GM12878 (cell line): ENCODE measurements around the gene CFHR2. TPM values are rescaled to one million over a fixed set of nuclear protein-coding genes. Genes with fewer than 3 reads are reported as not detected.

ENCODE experiments used
- ATAC-seq: fragments of 200-7000 bp; cut with Tn5 transposase; 3 replicates; pipeline ENCODE4 v1.9.1; 2020; ENCODE audit warnings: mild to moderate bottlenecking, moderate library complexity
- BruUV-seq: library from RNA; stranded (reverse); fragments of 400-500 nt; replicated peaks from 2 replicates; lab custom pipeline; 2021; lab: Mats Ljungman, UMichigan
- CTCF ChIA-PET: fragments of 300-600 bp; sonication (Branson Sonifier 250); formaldehyde crosslinking; extraction: SDS; loops from one replicate; lab custom pipeline; 2021; ENCODE audit warnings: inconsistent platforms; lab: Yijun Ruan, JAX
- POLR2A ChIA-PET: fragments of 350-600 bp; formaldehyde crosslinking; extraction: SDS; loops from one replicate; lab custom pipeline; 2021; ENCODE audit warnings: inconsistent platforms; lab: Charles Lee
- RAD21 ChIA-PET: fragments of 300-600 bp; sonication (Branson Sonifier 250); formaldehyde crosslinking; loops from one replicate; lab custom pipeline; 2023; ENCODE audit warnings: antibody characterized with exemption; ENCODE audit not compliant: unreplicated experiment; lab: Charles Lee
- SMC1A ChIA-PET: fragments of 300-600 bp; sonication (Branson Sonifier 250); formaldehyde crosslinking; loops from one replicate; lab custom pipeline; 2023; ENCODE audit not compliant: unreplicated experiment, uncharacterized antibody; lab: Charles Lee
- DNase-seq: peaks from one replicate; pipeline ENCODE4 v3.0.0-alpha.2; 2011; ENCODE audit warnings: low read depth, low spot score
- FAIRE-seq: peaks from 3 replicates; lab custom pipeline; 2011; peaks lifted over from hg19 to GRCh38; lab: Jason Lieb, UNC
- H2AFZ ChIP-seq: 2 replicates; pipeline ENCODE4 v1.6.0; 2011; ENCODE audit warnings: low read depth, low read length, control low read depth; ENCODE audit not compliant: control insufficient read depth
- H3K27ac ChIP-seq: 2 replicates; pipeline ENCODE4 v1.5.1; 2011; ENCODE audit warnings: control low read depth; ENCODE audit not compliant: control insufficient read depth, insufficient read depth
- H3K27me3 ChIP-seq, 2 experiments: replicated peaks in 1 of 2; 2 replicates each; pipeline versions ENCODE4 v1.6.0 to v1.6.1; 2011; ENCODE audit warnings: low read length in 1 of 2; ENCODE audit not compliant: control insufficient read depth in 2 of 2, insufficient read depth in 2 of 2
- H3K36me3 ChIP-seq, 2 experiments: 2 replicates each; pipeline ENCODE4 v1.5.1; 2011; ENCODE audit warnings: low read length in 1 of 2; ENCODE audit not compliant: control insufficient read depth in 2 of 2, insufficient read depth in 2 of 2
- H3K4me1 ChIP-seq: 2 replicates; pipeline ENCODE4 v1.6.1; 2011; ENCODE audit warnings: mild to moderate bottlenecking, low read length, moderate library complexity, mixed read lengths; ENCODE audit not compliant: control insufficient read depth, insufficient read depth
- H3K4me2 ChIP-seq: 2 replicates; pipeline ENCODE4 v1.6.0; 2011; ENCODE audit warnings: control low read depth; ENCODE audit not compliant: control insufficient read depth, insufficient read depth
- H3K4me3 ChIP-seq: fragments of 200-600 bp; sonication (generic); 2 replicates; pipeline ENCODE4 v1.5.1; 2016
- H3K79me2 ChIP-seq: 2 replicates; pipeline ENCODE4 v1.6.0; 2011; ENCODE audit warnings: low read length; ENCODE audit not compliant: control insufficient read depth, insufficient read depth
- H3K9ac ChIP-seq: 2 replicates; pipeline ENCODE4 v1.8.0; 2011; ENCODE audit warnings: low read length, control low read depth, mixed read lengths; ENCODE audit not compliant: control insufficient read depth, insufficient read depth
- H3K9me3 ChIP-seq: replicated peaks from 3 replicates; pipeline ENCODE4 v1.5.1; 2011; ENCODE audit warnings: mild to moderate bottlenecking, low read length; ENCODE audit not compliant: control insufficient read depth, insufficient read depth
- H4K20me1 ChIP-seq: 2 replicates; pipeline ENCODE4 v1.6.0; 2011; ENCODE audit not compliant: control insufficient read depth, insufficient read depth
- CHD4 ChIP-seq: fragments of 200-600 bp; sonication (generic); IDR thresholded peaks from 2 replicates; pipeline ENCODE4 v1.6.1; 2016; ENCODE audit warnings: mild to moderate bottlenecking
- FOS ChIP-seq: IDR thresholded peaks from 3 replicates; pipeline ENCODE4 v1.6.1; 2011; ENCODE audit warnings: borderline replicate concordance; ENCODE audit not compliant: insufficient read length; ENCODE audit errors: extremely low read depth
- FOXK2 ChIP-seq: fragments of 450-650 bp; IDR thresholded peaks from 2 replicates; pipeline ENCODE4 v1.6.1; 2017; ENCODE audit warnings: mild to moderate bottlenecking, moderate library complexity
- HDAC2 ChIP-seq: fragments of 200-600 bp; sonication (generic); IDR thresholded peaks from 2 replicates; pipeline ENCODE4 v1.6.1; 2017
- HDAC6 ChIP-seq: fragments of 200-600 bp; sonication (generic); IDR thresholded peaks from one replicate; pipeline ENCODE4 v1.8.0; 2017; ENCODE audit warnings: antibody characterized with exemption; ENCODE audit not compliant: unreplicated experiment
- POLR2AphosphoS5 ChIP-seq: IDR thresholded peaks from 2 replicates; pipeline ENCODE4 v1.6.1; 2011; ENCODE audit warnings: mild to moderate bottlenecking, low read length, inconsistent platforms
- POU2F2 ChIP-seq: IDR thresholded peaks from 3 replicates; pipeline ENCODE4 v1.6.1; 2011; ENCODE audit warnings: low read depth, mild to moderate bottlenecking, low read length, borderline replicate concordance
- SIN3A ChIP-seq: IDR thresholded peaks from 2 replicates; pipeline ENCODE4 v1.6.1; 2012; ENCODE audit warnings: low read depth, low read length, improper control_type of control experiment
- WGBS: methylation state at CpG from one replicate; pipeline ENCODE4 v1.1.6; 2016; ENCODE audit warnings: low lambda C conversion rate; ENCODE audit not compliant: insufficient replicate concordance, insufficient coverage; ENCODE audit errors: missing lambda C conversion rate; 5-methylcytosine and 5-hydroxymethylcytosine counted together
- in situ Hi-C: fragments of 300-500 bp; cut with MboI; formaldehyde crosslinking; loops from 9 replicates; pipeline ENCODE4 v1.14.3; 2018; ENCODE audit warnings: mixed read lengths
- intact Hi-C: fragments of 100-400 bp; cut with micrococcal nuclease; formaldehyde crosslinking; loops from one replicate; pipeline ENCODE4 v1.14.2; 2022; ENCODE audit not compliant: unreplicated experiment
- polyA plus RNA-seq, 11 experiments: library from polyadenylated mRNA; depleted of rRNA in 4 of 11; unstranded in 6 of 11; stranded (reverse) in 5 of 11; fragments of >200 nt; fragmentation: Nextera tagmentation in 4 of 11; fragmentation: Illumina TruSeq in 1 of 11; extraction: Ambion mirVana in 4 of 11; extraction: Trizol in 1 of 11; gene quantifications; 1 replicate in 1 of 11; 2 replicates in 10 of 11; pipeline versions ENCODE4 v1.2.1 to v1.2.3, GENCODE V29; 2011 to 2016; ENCODE audit warnings: inconsistent platforms in 2 of 11, missing spikeins in 2 of 11, low read depth in 1 of 11
- total RNA-seq, 4 experiments: library from RNA; depleted of rRNA in 3 of 4; stranded (reverse); fragments of >200 nt in 3 of 4; fragmentation: Illumina TruSeq in 1 of 4; extraction: Trizol in 1 of 4; gene quantifications; 2 replicates each; pipeline versions ENCODE4 v1.2.1 to v1.2.3, GENCODE V29; 2013 to 2021
- TF ChIP-seq, protein P1 (sequence below): fragments of 450-650 bp; formaldehyde crosslinking; IDR thresholded peaks from 2 replicates; pipeline ENCODE4 v1.4.0; 2022; ENCODE audit warnings: mild to moderate bottlenecking, moderate library complexity
- TF ChIP-seq, protein P2 (sequence below): IDR thresholded peaks from 2 replicates; pipeline ENCODE4 v1.6.1; 2012; ENCODE audit warnings: low read depth, low read length, improper control_type of control experiment
- TF ChIP-seq, protein P3 (sequence below): fragments of 450-650 bp; IDR thresholded peaks from 2 replicates; pipeline ENCODE4 v1.6.1; 2017; ENCODE audit warnings: mild to moderate bottlenecking
- TF ChIP-seq, protein P4 (sequence below): fragments of 450-650 bp; formaldehyde crosslinking; IDR thresholded peaks from 2 replicates; pipeline ENCODE4 v1.5.0; 2022; ENCODE audit warnings: mild to moderate bottlenecking, missing genetic modification characterization
- TF ChIP-seq, protein P5 (sequence below): fragments of 450-650 bp; IDR thresholded peaks from 2 replicates; pipeline ENCODE4 v1.6.1; 2016; ENCODE audit warnings: mild to moderate bottlenecking

The CFHR2 gene
- total and polyA plus RNA-seq, 10 of the 15 experiments (the other 5 are each of a cell fraction or from before 2014, with no cell fraction given) = not detected

DNA sequence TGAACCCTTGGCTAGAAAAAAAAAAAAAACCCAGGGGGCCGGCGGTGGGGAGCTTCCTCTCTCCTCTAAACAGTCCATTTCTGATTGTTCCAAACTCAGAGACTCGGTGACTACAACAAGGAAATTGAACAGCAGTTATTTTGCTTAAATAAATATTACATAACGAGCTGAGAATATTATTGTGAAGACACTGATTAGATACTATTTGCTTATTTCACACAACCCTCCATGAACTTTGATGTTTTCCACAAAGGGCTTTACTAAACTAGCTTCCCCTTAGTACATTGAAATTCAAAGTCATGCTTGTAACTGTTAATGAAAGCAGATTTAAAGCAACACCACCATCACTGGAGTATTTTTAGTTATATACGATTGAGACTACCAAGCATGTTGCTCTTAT lies 33.7 kb downstream of the CFHR2 start, which contains the start of gene CFHR5 (continued):
- TF ChIP-seq, protein P1, sequence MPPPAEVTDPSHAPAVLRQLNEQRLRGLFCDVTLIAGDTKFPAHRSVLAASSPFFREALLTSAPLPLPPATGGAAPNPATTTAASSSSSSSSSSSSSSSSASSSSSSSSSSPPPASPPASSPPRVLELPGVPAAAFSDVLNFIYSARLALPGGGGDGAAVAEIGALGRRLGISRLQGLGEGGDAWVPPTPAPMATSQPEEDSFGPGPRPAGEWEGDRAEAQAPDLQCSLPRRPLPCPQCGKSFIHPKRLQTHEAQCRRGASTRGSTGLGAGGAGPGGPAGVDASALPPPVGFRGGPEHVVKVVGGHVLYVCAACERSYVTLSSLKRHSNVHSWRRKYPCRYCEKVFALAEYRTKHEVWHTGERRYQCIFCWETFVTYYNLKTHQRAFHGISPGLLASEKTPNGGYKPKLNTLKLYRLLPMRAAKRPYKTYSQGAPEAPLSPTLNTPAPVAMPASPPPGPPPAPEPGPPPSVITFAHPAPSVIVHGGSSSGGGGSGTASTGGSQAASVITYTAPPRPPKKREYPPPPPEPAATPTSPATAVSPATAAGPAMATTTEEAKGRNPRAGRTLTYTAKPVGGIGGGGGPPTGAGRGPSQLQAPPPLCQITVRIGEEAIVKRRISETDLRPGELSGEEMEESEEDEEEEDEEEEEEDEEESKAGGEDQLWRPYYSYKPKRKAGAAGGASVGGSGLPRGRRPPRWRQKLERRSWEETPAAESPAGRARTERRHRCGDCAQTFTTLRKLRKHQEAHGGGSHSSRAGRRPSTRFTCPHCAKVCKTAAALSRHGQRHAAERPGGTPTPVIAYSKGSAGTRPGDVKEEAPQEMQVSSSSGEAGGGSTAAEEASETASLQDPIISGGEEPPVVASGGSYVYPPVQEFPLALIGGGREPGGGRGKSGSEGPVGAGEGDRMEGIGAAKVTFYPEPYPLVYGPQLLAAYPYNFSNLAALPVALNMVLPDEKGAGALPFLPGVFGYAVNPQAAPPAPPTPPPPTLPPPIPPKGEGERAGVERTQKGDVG = no peak
- TF ChIP-seq SIN3A = no peak
- TF ChIP-seq HDAC2 = no peak
- no peak for TF ChIP-seq FOS
- no peak for TF ChIP-seq HDAC6
- TF ChIP-seq FOXK2 = no peak

DNA sequence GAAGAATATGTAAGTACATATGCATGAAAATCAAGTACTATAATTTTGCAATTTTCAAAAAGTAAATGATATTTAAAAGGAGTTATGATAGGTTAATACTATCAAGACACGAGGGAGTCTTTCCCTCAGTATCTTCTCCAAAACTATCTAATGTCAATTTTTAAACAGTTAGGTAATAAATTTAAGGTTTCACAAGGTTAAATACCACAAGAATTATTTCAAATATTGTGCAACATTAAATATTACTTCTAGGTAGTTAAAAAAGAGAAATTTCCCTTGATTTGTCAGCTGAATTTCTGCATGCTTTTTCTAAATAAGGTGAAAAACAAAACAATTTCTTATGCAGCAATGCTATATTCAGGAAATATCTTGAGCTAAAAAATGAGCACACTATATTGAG lies 37.3 kb downstream of the CFHR2 start:
- intact Hi-C loops (no loop called here), in situ Hi-C loops (no loop called here)
- no peaks in the 10 kb centered on the region for H4K20me1 ChIP-seq
- H3K36me3 ChIP-seq = no peaks in the 10 kb centered on the region
- no peaks in the 10 kb centered on the region for H3K79me2 ChIP-seq
- FAIRE-seq (no peak), ATAC-seq (no peak), DNase-seq (no peak)
- no peak overlapping the region for H3K27ac ChIP-seq
- no TSS peak for BruUV-seq
- ChIA-PET RAD21 (no interaction called here), CTCF (no interaction called here), SMC1A (no interaction called here), POLR2A (no interaction called here)
- 0% methylated on average over 1 of the region's 1 CpG for WGBS
- no peak overlapping the region for H3K4me3 ChIP-seq
- no peak overlapping the region for H2AFZ ChIP-seq
- H3K9me3 ChIP-seq = no peaks in the 10 kb centered on the region
- H3K27me3 ChIP-seq = no peaks in the 10 kb centered on the region
- H3K4me1 ChIP-seq = no peaks in the 10 kb centered on the region
- no peak overlapping the region for H3K9ac ChIP-seq
- no peak overlapping the region for H3K4me2 ChIP-seq
- TF ChIP-seq, protein P2, sequence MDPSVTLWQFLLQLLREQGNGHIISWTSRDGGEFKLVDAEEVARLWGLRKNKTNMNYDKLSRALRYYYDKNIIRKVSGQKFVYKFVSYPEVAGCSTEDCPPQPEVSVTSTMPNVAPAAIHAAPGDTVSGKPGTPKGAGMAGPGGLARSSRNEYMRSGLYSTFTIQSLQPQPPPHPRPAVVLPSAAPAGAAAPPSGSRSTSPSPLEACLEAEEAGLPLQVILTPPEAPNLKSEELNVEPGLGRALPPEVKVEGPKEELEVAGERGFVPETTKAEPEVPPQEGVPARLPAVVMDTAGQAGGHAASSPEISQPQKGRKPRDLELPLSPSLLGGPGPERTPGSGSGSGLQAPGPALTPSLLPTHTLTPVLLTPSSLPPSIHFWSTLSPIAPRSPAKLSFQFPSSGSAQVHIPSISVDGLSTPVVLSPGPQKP = no peak
- TF ChIP-seq POU2F2 = no peak
- no peak for TF ChIP-seq POLR2AphosphoS5
- TF ChIP-seq, protein P3, sequence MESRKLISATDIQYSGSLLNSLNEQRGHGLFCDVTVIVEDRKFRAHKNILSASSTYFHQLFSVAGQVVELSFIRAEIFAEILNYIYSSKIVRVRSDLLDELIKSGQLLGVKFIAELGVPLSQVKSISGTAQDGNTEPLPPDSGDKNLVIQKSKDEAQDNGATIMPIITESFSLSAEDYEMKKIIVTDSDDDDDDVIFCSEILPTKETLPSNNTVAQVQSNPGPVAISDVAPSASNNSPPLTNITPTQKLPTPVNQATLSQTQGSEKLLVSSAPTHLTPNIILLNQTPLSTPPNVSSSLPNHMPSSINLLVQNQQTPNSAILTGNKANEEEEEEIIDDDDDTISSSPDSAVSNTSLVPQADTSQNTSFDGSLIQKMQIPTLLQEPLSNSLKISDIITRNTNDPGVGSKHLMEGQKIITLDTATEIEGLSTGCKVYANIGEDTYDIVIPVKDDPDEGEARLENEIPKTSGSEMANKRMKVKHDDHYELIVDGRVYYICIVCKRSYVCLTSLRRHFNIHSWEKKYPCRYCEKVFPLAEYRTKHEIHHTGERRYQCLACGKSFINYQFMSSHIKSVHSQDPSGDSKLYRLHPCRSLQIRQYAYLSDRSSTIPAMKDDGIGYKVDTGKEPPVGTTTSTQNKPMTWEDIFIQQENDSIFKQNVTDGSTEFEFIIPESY = no peak
- no peak for TF ChIP-seq CHD4
- TF ChIP-seq, protein P4, sequence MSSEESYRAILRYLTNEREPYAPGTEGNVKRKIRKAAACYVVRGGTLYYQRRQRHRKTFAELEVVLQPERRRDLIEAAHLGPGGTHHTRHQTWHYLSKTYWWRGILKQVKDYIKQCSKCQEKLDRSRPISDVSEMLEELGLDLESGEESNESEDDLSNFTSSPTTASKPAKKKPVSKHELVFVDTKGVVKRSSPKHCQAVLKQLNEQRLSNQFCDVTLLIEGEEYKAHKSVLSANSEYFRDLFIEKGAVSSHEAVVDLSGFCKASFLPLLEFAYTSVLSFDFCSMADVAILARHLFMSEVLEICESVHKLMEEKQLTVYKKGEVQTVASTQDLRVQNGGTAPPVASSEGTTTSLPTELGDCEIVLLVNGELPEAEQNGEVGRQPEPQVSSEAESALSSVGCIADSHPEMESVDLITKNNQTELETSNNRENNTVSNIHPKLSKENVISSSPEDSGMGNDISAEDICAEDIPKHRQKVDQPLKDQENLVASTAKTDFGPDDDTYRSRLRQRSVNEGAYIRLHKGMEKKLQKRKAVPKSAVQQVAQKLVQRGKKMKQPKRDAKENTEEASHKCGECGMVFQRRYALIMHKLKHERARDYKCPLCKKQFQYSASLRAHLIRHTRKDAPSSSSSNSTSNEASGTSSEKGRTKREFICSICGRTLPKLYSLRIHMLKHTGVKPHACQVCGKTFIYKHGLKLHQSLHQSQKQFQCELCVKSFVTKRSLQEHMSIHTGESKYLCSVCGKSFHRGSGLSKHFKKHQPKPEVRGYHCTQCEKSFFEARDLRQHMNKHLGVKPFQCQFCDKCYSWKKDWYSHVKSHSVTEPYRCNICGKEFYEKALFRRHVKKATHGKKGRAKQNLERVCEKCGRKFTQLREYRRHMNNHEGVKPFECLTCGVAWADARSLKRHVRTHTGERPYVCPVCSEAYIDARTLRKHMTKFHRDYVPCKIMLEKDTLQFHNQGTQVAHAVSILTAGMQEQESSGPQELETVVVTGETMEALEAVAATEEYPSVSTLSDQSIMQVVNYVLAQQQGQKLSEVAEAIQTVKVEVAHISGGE (CRISPR knock-in tag) = no peak
- TF ChIP-seq, protein P5, sequence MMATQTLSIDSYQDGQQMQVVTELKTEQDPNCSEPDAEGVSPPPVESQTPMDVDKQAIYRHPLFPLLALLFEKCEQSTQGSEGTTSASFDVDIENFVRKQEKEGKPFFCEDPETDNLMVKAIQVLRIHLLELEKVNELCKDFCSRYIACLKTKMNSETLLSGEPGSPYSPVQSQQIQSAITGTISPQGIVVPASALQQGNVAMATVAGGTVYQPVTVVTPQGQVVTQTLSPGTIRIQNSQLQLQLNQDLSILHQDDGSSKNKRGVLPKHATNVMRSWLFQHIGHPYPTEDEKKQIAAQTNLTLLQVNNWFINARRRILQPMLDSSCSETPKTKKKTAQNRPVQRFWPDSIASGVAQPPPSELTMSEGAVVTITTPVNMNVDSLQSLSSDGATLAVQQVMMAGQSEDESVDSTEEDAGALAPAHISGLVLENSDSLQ = no peak
